BE2C (cell line): ENCODE results near the gene CCDC177.

Experiments
- DNase-seq: peaks from one replicate; pipeline ENCODE4 v3.0.0-alpha.2; 2020
- H3K27me3 ChIP-seq: fragments of 250-450 bp; sonication (Bioruptor Pico); 2 replicates; pipeline ENCODE4 v1.5.1; 2020; ENCODE audit warnings: mild to moderate bottlenecking
- H3K36me3 ChIP-seq: fragments of 250-450 bp; sonication (Bioruptor Pico); 2 replicates; pipeline ENCODE4 v1.5.1; 2020; ENCODE audit warnings: mild to moderate bottlenecking
- H3K4me1 ChIP-seq: fragments of 250-450 bp; sonication (Bioruptor Pico); 2 replicates; pipeline ENCODE4 v1.5.1; 2020
- H3K4me3 ChIP-seq: 2 replicates; pipeline ENCODE4 v1.5.1; 2011; ENCODE audit warnings: low read depth, low read length
- H3K9me3 ChIP-seq: fragments of 250-450 bp; sonication (Bioruptor Pico); 2 replicates; pipeline ENCODE4 v1.5.1; 2020
- TF ChIP-seq, protein P1 (sequence below): IDR thresholded peaks from 2 replicates; pipeline ENCODE4 v1.5.1; 2012; ENCODE audit warnings: mild to moderate bottlenecking, low read depth, low read length

The CCDC177 gene

GRCh38 chr14:69612783-69613130 is 38.1 kb upstream of the CCDC177 start:
- Histone ChIP-seq H3K4me3 (peak overlapping the region; percentile 89), H3K36me3 (no peaks in the 10 kb centered on the region), H3K27me3 (no peaks in the 10 kb centered on the region), H3K9me3 (no peaks in the 10 kb centered on the region), H3K4me1 (no peaks in the 10 kb centered on the region)
- TF ChIP-seq, protein P1, sequence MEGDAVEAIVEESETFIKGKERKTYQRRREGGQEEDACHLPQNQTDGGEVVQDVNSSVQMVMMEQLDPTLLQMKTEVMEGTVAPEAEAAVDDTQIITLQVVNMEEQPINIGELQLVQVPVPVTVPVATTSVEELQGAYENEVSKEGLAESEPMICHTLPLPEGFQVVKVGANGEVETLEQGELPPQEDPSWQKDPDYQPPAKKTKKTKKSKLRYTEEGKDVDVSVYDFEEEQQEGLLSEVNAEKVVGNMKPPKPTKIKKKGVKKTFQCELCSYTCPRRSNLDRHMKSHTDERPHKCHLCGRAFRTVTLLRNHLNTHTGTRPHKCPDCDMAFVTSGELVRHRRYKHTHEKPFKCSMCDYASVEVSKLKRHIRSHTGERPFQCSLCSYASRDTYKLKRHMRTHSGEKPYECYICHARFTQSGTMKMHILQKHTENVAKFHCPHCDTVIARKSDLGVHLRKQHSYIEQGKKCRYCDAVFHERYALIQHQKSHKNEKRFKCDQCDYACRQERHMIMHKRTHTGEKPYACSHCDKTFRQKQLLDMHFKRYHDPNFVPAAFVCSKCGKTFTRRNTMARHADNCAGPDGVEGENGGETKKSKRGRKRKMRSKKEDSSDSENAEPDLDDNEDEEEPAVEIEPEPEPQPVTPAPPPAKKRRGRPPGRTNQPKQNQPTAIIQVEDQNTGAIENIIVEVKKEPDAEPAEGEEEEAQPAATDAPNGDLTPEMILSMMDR = peak; percentile 36
- no peak for DNase-seq

- H3K4me3 ChIP-seq = peak overlapping the region; percentile 89
- H3K27me3 ChIP-seq = no peaks in the 10 kb centered on the region
- H3K36me3 ChIP-seq = no peaks in the 10 kb centered on the region
- TF ChIP-seq, protein P1 = no peak
- no peaks in the 10 kb centered on the region for H3K4me1 ChIP-seq
- peak; percentile 43 for DNase-seq
- no peaks in the 10 kb centered on the region for H3K9me3 ChIP-seq
Observed at GRCh38 chr14:69612014-69612782, 37.5 kb upstream of the CCDC177 start.

DNA sequence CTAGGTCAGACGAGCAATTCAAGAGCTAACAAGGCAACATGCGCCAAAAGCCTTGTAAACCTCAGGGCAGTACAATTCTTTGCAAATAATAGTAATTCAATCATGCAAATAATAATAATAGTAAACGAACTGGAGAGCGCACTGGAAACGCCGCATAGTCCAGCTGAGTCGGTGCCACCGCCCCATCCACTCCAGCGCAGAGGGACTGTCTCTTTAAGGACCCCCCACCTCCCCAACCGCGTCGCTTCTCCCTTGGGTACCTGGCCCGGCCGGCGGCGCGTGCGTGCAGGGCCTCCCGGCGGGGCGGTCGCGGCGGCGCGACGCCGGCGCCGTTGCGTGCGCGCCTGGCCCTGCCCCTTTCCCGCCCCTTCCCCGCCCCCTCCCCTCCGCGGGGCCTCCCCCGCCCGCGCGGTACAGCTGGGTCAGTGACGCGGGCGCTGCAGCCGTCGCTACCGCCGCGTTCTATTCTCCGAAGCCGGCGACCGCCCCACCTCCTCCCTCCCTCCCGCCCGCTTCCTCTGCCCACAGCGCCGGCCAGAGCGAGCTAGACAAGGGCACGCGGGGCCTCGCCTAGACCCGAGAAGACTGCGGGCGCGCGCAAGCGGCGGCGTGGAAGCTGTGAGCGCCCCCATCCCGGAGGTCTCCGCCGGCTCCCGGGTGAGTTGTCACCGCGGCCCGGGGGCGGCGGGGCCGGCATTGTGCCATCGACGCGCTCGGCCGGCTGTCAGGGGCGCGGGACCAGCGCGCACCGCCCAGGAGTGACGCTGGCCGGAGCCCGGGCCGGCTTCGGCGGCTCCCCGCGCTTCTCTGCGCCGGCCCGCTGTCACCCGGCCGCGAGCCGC is 36.7 kb upstream of the CCDC177 start, which contains the start of gene SUSD6:
Gene SUSD6, plus strand, starts transcription at position 425 of the 842 bp plus-strand sequence. CDS start 46,997 bp downstream, outside the sequence.
- peak; percentile 94 for DNase-seq
- Histone ChIP-seq H3K4me1 (no peaks in the 10 kb centered on the region), H3K36me3 (no peaks in the 10 kb centered on the region), H3K27me3 (no peaks in the 10 kb centered on the region), H3K4me3 (peak within 1 kb of the TSS; percentile 89), H3K9me3 (no peaks in the 10 kb centered on the region)
- TF ChIP-seq, protein P1 = no peak

GRCh38 chr14:69610874-69611171 is 36.2 kb upstream of the CCDC177 start:
- Histone ChIP-seq H3K4me1 (no peaks in the 10 kb centered on the region), H3K9me3 (no peaks in the 10 kb centered on the region), H3K27me3 (no peaks in the 10 kb centered on the region), H3K4me3 (peak overlapping the region; percentile 72), H3K36me3 (no peaks in the 10 kb centered on the region)
- TF ChIP-seq, protein P1 = no peak
- DNase-seq = no peak

DNA sequence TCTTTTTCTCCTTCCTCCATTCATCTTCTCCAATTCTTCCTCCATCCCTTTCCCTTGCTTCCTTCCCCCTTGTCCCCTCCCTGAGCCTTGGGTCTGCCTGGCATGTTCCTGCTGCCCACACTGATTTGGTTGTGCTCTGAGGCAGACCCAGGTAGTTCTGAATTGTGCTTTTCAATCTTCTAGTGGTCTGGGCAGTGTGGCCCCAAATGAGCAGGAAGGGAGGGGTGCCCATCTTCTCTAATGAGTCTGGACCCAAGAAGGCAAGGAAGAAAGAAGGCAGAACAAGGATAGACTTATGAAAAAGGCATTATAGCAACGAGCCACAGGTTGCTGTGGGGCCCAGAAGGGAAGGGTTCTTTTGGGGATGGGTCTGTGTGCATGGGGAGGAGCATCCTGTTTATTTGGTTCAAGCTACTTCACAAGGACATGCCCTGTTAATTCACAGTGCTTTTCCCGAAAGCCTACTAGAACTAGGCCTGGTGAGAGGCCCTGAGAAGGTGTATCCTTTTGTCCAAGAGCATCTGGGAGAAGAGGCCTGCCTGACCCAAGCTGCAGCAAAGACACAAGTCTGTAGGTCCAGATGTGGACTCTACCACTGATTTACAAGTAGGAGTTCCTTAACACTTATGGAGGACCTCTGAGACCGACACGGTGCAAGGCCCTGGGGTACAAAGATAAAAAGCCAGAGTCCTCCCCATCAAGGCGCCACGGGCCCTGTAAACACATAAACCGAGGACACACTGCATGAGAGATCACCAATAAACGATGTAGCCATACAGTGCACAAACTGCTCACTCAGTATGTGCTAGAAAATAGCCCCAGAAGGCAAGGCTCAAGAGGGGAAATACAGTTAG is 35.6 kb upstream of the CCDC177 start:
- no peak for DNase-seq

More for the DNA sequence above, 35.6 kb upstream of the CCDC177 start:
- peak overlapping the region; percentile 72 for H3K4me3 ChIP-seq
- no peaks in the 10 kb centered on the region for H3K9me3 ChIP-seq
- H3K27me3 ChIP-seq = no peaks in the 10 kb centered on the region
- H3K36me3 ChIP-seq = no peaks in the 10 kb centered on the region
- TF ChIP-seq, protein P1 = no peak
- no peaks in the 10 kb centered on the region for H3K4me1 ChIP-seq
